IPS-11a (cell line): ENCODE results near the gene LRGUK.

Source experiments
- H3K4me3 ChIP-seq: one replicate; pipeline ENCODE4 v1.5.1; 2013; ENCODE audit warnings: low read depth, low read length, control low read depth

Gene LRGUK

DNA sequence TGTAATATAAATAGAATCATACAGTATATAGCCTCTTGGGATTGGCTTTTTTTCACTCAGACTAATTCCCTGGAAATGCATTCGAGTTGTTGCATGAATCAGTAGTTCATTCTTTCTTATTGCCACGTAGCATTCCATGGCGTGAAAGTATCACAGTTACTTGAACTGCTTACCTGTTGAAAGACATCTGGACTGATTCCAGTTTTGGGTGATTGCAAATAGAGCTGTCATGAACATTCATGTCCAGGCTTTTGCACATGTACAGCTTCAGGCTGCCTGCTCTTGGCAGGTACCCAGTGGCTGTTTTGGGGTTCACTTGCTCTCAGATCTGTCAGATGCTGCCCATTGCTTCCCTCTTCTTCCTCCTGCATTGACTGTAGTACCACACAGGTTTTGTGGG, 54.9 kb downstream of the LRGUK start:
- H3K4me3 ChIP-seq, result no peak overlapping the region

GRCh38 chr7:134184767-134185166, 57.6 kb downstream of the LRGUK start:
- no peak overlapping the region for H3K4me3 ChIP-seq

GRCh38 chr7:134186027-134186426, 58.9 kb downstream of the LRGUK start:
- no peak overlapping the region for H3K4me3 ChIP-seq

DNA sequence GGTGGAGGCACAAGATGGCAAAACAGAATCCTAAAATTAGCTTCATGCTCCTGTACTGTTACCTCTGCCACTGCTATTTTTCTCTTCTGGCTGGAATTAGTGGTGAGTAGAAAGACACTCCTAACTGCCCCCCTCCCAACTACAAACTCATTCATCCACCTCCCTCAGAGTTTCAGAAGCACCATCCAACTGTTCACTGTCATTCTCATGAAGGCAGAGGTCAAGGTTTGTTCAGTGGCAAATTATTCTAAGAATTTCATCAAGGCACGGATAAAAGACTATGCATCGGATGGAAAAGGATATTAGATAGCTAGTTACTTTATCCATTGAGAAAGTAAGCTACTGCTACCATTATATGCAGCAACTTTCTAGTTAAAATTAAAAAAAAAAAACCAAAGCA, 59.7 kb downstream of the LRGUK start:
- H3K4me3 ChIP-seq, result no peak overlapping the region

GRCh38 chr7:134187893-134188292, 60.8 kb downstream of the LRGUK start:
- no peak overlapping the region for H3K4me3 ChIP-seq

- no peak overlapping the region for H3K4me3 ChIP-seq
Measured at GRCh38 chr7:134188311-134188710, 61.2 kb downstream of the LRGUK start.

GRCh38 chr7:134189559-134189958, 62.4 kb downstream of the LRGUK start:
- H3K4me3 ChIP-seq, result no peak overlapping the region

- no peak overlapping the region for H3K4me3 ChIP-seq
Measured at GRCh38 chr7:134191876-134192275, 64.7 kb downstream of the LRGUK start.

DNA sequence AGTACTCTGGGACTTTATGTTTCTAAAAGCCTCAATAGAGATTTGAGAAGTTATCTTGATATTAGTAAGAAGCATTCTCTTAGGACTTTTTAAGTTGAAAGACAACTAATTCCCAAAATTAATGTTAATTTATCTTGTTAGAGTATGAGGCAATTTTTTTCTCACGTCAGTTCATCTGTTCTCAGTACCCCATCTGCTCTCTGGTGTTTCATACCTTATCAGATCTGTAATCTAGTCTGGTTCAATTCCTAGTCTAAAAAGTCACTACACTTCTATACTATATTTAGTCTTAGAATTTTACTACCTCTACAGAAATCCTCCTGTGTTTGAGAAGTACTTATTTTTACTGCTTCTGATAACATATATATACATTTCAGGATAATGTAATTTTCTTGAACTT, 66.1 kb downstream of the LRGUK start:
- H3K4me3 ChIP-seq, result no peak overlapping the region

DNA sequence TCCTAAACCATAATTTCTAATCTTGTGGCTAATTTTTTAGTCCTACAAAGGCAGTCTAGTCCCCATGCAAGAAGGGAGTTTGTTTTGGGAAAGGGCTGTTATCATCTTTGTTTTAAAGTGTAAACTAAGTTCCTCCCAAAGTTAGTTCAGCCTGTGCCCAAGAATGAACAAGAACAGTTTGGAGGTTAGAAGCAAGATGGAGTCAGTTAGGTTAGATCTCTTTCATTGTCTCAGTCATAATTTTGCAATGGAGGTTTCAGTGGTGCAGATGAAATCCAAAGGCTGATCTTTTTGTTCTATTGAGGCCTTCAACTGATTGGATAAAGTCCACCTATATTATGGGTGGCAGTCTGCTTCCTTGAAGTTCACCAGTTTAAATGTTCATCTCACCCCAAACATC, 68.1 kb downstream of the LRGUK start:
- H3K4me3 ChIP-seq, result no peak overlapping the region

GRCh38 chr7:134196439-134196838, 69.3 kb downstream of the LRGUK start:
- no peak overlapping the region for H3K4me3 ChIP-seq

DNA sequence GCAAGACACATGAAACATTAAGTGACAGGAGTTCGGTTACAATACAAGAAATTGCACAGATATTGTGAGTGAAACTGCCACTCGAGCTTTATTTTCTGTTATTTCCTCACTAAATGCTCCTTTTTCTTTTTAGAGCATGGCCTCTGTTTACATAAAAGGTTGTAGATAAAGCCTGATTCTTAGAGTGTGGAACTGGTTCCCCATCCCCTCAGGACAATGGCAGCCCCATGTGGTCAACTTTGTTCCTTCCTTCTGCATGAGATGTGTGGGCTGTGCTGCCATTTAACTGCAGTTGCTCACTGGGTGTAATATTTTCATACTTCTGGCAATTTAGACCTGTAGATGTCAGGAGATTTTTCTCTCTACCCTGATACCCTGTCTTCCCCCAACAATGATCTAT, 70.2 kb downstream of the LRGUK start:
- H3K4me3 ChIP-seq, result no peak overlapping the region

GRCh38 chr7:134200970-134201369, 73.8 kb downstream of the LRGUK start:
- H3K4me3 ChIP-seq, result no peak overlapping the region

DNA sequence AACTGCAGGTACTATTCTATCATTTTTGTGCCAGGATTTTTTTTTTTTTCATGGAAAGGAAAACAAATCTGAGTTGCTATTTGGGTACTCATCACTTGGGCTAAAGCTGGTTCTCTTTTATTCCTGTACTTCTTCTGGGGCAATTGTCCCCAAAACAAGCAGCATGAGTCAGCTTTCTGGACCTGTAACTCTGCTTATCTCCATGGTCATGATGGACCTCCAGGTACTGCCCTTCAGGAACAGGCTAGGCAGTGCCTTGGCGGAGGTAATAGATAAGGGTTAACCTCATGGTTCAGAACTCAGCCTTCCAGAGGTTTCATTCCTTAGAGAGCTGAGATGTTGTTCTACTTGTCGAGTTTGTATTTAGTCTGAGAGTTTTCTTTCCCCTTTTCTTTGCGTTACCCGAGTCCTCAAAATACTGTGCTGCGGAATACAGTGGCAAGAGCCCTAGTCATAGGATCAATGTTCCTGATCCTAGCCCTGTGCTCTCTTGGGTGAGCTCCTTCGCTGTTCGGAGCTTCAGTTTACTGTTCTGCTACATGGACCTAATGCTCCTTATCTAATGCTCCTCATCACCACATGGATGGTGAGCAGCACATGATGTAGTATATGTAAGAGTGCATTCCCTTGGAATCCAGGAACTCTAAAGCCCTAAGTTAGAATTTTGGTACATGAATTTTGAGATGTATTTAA, 74.6 kb downstream of the LRGUK start:
- H3K4me3 ChIP-seq, result no peak overlapping the region

- no peak overlapping the region for H3K4me3 ChIP-seq
Measured at GRCh38 chr7:134203186-134203889, 76.2 kb downstream of the LRGUK start.

GRCh38 chr7:134209322-134210015, 82.3 kb downstream of the LRGUK start:
- H3K4me3 ChIP-seq, result no peak overlapping the region

- no peak overlapping the region for H3K4me3 ChIP-seq
Measured at GRCh38 chr7:134210227-134210626, 83.1 kb downstream of the LRGUK start.

- H3K4me3 ChIP-seq, result no peak overlapping the region
Measured at GRCh38 chr7:134210976-134211663, 84.0 kb downstream of the LRGUK start.

DNA sequence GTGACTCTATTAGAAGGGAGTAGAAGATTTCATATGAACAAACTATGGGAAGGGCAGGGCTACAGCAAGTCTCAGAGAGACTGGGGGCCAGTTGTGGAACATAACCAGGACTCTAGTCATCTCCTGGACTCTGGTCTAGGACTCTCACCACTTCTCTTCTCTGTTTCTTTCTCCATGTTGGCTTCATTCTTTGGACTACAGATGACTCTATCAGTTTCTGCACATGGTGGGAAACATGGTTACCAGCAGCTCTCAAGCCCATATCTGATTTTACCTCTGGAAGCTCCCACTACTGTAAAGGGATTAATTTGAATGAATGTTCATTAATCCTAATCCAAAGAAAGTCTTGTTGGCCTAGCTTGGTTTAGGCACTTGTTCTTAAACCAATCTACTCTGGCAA, 84.7 kb downstream of the LRGUK start:
- H3K4me3 ChIP-seq, result no peak overlapping the region

DNA sequence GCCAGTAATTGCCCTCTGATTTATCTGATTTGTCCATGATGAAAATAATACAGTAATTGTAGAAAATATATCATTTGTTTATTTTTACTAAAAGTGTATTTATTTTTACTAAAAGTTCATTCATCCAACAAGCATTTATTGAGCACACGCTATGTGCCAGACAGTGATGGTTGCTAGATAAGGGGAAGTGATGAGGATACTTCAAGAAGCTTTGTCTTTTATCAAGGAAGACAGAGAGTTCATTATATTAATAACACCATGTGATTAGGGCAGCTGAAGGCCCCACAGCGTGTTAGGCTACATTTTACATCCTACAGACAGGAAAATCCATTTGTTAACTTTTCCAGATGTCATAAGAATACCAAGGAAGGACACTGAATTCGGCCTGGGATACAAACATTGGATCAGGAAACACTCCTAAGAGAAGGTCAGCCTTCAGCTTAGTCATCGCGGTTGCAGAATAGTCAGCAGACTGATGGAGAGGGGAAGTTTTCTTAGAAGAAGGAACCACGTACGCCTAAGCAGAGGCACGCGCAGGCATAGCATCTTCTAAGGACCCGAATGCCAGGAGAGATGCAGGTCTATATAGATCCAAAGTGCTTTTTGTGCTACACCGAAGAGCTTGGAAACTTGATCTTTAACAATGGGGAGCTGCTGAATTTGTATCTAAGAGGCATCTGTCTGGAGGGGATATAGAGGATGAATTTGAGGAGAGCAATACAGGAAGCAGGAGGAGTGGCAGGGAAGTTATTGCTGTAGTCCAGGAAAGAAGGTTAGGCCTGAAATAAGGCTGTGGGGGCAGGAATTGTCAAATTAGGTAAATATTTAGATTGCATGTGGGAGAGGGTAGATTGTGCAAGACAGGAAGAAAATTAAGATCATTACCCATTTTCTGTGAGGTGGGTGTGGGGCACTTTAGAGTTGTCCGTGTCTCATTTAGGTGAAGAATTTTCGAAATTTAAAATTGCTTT, 85.7 kb downstream of the LRGUK start:
- no peak overlapping the region for H3K4me3 ChIP-seq
